HG03039 (cell line): ENCODE results near the gene SLC6A15.
A peak's percentile ranks its signal among the peaks of the same experiment; 100 is the strongest.

Experiments used
- ATAC-seq: cut with Tn5 transposase; IDR thresholded peaks from one replicate; pipeline ENCODE4 v1.9.1; 2021; ENCODE audit warnings: mild to moderate bottlenecking, moderate library complexity; ENCODE audit not compliant: unreplicated experiment

SLC6A15 gene

GRCh38 chr12:84875241-84875640 is 37.4 kb downstream of the SLC6A15 start:
- no peak for ATAC-seq

- ATAC-seq = no peak
Observed at GRCh38 chr12:84874825-84875139, 37.8 kb downstream of the SLC6A15 start.

- peak; percentile 95 for ATAC-seq
Observed at GRCh38 chr12:84874125-84874824, 38.3 kb downstream of the SLC6A15 start.

GRCh38 chr12:84862186-84862585 is 50.4 kb downstream of the SLC6A15 start:
- no peak for ATAC-seq

DNA sequence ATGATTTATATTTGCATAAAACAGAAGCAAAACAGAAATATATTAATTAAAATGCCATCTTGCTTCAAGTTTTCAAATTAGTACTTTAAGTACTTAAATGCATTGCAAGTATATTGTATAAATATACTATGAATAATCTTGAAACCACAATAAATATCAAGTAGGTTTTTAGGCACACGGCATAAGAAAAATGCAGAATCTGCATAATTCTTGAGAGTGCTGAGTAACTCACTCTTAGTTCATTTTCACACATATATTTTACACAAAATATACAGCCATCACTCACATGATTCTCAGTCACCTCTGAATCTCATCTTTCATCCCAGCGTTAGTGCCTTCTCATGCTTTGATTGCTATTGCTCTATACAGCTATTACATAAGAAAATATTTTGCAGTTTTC is 51.9 kb downstream of the SLC6A15 start:
- no peak for ATAC-seq

GRCh38 chr12:84858796-84859195 is 53.8 kb downstream of the SLC6A15 start:
- ATAC-seq = no peak

DNA sequence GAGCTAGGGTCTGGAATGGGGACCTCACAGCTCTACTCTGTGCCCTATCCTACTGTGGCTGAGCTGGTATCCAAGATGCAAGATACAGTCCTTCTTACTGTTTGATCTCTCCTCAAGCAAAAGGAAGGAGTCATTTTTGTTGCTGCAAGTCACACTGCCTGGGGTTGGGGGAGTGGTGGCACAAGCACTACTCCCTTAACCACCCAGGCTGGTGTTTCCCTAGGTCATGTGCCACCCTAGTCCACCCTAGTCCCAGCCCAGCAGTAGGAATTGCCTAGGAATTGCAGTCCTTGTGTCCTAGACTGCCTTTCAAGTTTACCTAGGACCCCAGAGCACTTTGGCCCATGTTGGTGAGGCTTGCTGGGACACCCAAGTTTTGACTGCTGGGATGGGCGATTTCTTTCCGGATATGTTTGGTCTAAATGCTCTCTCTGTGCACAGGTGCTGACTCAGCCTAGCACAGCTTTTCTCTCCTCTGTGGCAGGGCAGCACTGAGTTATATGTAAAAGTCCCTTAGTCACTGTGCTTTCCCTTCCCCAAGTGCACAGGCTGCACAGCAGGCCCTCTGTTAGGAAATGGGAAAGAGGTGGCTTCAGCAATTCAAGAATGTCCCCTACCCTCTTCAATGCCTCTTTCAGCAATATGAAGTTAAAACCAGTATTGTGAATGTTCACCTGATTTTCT is 54.9 kb downstream of the SLC6A15 start:
- no peak for ATAC-seq

DNA sequence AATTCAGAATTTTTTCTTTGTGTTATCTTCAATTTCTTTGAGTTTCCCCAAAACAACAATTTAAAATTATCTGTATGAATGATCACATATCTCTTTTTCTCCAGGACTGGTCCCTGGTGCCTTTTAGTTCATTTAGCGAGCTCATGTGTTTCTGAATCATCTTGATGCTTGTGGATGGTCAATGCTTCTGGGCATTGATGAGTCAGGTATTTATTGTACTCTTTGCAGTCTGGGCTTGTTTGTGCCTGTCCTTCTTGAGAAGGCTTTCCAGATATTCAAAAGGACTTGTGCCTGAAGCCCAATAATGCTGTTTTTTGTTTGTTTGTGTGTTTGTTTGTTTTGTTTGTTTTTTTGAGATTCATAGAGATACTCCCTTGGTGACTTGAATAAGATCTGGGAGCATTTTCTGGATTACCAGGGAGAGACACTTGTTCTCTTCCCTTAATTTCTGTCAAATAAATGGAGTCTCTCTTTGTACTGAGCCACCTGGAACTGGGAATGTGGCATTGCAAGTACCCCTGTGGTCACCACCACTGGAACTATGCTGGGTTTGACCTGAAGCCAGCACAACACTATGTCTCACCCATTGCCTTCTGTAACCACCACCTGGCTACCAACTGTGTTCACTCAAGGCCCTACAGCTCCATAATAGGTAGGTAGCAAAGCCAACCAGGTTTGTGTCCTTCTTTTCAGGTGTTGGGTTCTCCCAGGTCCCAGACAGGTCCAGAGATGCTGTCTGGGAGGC is 56.3 kb downstream of the SLC6A15 start:
- no peak for ATAC-seq

DNA sequence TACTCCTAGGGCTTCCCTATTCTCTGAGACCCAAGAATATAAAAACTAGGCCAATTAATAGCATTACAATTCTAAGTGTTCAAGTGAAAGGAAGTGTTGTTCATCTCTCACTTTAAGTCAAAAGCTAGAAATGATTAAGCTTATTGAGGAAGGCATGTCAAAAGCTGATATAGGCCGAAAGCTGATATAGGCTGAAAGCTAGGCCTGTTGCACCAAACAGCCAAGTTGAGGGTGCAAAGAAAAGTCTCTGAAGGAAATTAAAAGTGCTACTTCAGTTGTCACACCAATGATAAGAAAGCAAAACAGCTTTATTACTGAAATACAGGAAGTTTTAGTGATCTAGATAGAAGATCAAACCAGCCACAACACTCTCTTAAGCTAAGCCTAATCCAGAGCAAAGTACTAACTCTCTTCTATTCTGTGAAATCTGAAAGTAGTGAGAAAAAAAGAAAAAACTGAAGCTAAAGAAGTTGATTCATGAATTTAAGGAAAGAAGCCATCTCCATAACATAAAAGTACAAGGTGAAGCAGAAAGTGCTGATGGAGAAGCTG is 68.9 kb downstream of the SLC6A15 start:
- ATAC-seq = no peak

DNA sequence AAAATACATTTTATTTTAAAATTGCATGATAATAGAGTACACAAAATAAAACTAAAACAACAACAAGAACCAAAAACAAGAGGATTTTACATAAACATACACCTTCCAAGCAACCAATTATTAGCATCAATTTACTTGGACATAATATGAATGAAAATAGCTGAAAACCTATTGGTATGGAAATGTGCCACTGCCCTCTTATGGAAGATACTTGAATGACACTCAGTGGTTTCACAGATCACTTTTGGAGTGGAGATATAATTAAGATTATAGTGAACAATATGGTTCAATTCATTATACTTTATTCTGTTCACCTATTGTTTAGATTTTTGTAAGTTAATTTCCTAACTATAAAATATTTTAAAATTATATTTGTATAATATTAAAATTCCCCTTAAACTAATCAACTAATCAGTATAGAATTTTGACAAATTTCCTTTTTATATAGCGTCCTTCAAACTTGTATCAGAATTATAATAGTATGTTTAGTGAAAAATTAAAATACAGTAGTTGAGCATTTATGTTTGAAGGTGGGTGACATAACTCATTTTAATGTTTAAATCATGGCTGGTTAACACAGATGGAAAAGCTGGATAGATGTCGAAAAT is 70.1 kb downstream of the SLC6A15 start:
- ATAC-seq = peak; percentile 86

GRCh38 chr12:84841591-84841990 is 71.0 kb downstream of the SLC6A15 start:
- no peak for ATAC-seq

DNA sequence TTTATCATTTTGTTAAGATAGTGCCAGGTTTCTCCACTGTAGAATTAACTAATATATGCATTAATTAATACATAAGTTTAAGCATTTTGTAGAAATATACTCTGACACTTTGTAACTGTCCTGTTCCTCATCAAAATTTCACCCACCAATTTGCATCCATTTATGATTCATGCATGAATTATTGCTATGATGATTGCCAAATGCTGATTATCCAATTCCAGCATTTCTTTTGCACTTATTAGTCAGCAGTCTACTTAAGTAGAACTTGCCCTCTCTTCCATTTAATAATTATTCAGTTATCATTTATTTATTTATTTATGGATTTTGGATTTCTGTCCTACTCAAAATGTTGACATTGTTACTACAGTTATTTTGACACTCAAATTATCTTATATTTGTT is 72.2 kb downstream of the SLC6A15 start:
- ATAC-seq = no peak

DNA sequence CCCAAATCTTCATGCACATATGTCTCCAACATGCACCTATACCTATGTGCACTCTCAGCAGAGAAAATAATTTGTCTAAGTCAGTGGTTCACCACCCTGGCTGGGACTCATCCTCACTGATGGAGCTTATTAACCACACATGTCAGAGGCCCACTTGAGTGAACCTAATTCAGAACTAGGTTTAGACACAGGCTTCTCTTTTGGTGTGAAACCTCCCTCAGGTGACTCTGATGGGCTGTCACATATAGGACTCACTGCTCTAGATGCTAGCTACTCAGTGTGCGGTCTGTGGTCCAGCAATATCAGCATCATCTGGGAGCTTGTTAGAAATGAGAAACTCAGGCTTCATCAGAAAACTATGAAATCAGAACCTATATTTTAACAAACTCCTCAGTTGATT is 85.7 kb downstream of the SLC6A15 start:
- no peak for ATAC-seq

- ATAC-seq = no peak
Observed at GRCh38 chr12:84825149-84825548, 87.5 kb downstream of the SLC6A15 start.

DNA sequence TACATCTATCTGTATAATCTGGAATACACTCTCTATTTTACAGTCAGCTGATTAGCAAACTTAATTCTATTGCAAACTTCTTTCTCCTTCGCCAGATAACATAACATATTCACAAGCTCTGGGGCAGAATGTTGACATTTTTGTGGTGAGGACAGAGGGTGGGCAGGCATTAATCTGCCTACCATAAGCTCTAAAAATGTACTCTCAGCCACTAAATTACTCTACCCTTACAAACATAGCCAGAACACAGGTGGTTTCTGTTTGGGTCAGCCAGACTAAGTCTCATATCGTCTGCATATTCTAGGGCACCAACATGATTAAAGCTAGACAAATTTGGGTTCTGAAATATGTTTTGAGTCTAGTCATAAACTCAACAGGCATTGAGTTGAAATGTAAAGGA is 90.1 kb downstream of the SLC6A15 start:
- ATAC-seq = no peak

- ATAC-seq = no peak
Observed at GRCh38 chr12:84816916-84817695, 95.5 kb downstream of the SLC6A15 start.

GRCh38 chr12:84814664-84815245 is 97.8 kb downstream of the SLC6A15 start:
- no peak for ATAC-seq

DNA sequence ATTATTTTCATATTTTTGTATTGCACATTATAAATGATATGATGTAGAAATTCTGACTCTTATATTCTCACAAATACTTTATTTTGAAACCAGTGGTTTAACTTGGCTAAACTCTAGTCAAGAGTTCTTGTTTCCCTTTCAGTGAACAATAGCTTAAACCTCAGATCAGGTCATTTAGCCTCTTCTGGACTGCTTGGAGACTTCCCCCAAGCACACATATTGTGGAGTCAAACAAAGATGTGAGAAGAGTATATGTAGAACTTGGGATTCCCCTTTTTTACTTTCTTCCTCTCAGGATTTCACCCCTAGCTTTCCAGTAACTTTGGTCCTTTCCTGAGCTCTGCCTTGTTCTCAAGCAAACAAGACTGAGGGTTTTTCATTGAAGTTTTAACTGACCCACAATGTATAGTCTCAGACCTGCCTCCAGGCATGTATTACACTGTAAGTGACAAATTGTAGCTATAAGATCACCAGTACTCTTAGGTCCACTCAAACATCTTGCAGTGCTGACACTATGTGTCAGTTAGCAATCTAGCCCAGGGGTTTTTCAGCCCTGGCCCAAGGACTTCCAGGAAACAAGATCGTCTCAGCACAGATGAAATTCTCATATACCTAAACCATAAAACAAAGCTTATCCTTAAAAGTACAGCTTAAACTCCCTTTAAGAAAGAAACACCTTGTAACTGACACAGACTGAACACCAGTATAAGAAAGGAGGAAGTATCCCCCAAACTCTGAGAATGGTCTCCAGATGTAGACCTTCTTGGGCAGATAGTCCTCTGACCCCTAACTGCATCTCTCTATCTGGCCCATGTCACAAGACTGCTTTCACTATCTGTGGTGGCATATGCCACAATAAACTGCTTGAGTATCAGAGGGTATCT is 98.6 kb downstream of the SLC6A15 start:
- ATAC-seq = peak; percentile 79

GRCh38 chr12:84811291-84811690 is 101.3 kb downstream of the SLC6A15 start:
- no peak for ATAC-seq
